Measurements from ENCODE around the gene RBM15. TPM values are rescaled to one million over a fixed set of nuclear protein-coding genes. Genes with fewer than 3 reads are reported as not detected.
A peak's percentile ranks its signal among the peaks of the same experiment; 100 is the strongest.

RBM15 gene
- total and polyA plus RNA-seq, 2 donors from 2014 or later: 2.2 to 27.8 TPM

DNA sequence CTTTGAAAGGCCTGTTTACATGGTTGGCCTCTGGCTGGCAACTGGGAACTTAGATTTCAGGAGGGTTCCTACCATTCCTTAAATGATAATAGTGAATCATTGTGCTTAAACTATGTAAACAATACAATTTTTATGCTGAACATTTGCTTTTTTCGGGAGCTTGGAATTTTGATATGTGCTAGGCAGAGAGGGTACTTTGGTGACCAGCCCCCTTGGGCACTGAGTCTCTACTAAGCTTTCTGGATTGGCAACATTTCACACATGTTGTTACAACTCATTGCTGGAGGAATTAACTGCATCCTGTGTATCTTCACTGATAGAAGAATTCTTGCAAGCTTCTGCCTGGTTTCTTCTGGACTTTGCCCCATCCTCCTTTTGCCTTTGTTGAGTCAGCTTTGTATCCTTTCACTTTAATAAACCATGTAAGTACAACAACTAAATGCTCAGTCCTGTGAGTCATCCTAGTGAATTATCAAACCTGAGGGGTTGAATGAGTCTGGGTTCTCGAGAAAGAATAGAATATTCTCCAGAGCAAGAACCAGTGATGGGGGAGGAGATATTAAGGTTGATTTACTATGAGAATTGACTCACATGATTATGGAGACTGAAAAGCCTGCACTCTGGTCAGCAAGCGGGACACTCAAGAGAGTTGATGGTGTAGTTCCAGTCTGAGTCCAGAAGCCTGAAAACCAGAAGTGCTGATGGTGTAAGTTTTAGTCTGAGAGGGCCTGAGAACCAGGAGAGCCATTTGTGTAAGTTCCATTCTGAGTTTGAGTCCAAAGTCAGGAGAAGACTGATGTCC lies 54.7 kb downstream of the RBM15 start:
- H3K4me3 ChIP-seq (ENCODE audit: low read length in 3 of 3): peak overlapping the region in 1 of 3 donors; percentile 30
- TF ChIP-seq, protein P1, sequence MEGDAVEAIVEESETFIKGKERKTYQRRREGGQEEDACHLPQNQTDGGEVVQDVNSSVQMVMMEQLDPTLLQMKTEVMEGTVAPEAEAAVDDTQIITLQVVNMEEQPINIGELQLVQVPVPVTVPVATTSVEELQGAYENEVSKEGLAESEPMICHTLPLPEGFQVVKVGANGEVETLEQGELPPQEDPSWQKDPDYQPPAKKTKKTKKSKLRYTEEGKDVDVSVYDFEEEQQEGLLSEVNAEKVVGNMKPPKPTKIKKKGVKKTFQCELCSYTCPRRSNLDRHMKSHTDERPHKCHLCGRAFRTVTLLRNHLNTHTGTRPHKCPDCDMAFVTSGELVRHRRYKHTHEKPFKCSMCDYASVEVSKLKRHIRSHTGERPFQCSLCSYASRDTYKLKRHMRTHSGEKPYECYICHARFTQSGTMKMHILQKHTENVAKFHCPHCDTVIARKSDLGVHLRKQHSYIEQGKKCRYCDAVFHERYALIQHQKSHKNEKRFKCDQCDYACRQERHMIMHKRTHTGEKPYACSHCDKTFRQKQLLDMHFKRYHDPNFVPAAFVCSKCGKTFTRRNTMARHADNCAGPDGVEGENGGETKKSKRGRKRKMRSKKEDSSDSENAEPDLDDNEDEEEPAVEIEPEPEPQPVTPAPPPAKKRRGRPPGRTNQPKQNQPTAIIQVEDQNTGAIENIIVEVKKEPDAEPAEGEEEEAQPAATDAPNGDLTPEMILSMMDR (IDR thresholded peaks at IDR 0.05; ENCODE audit: borderline replicate concordance, extremely low read depth, insufficient read depth): no peak
- DNase-seq (peak in 2 of 5 donors; percentile 34 to 64), FAIRE-seq (no peak)
- no peaks in the 10 kb centered on the region for H3K9me3 ChIP-seq (ENCODE audit: control insufficient read depth in 2 of 3, insufficient read depth in 1 of 3, low read length in 3 of 3)
- H3K27ac ChIP-seq (ENCODE audit: low read depth in 2 of 2, low read length in 2 of 2): peak overlapping the region in 1 of 2 donors; percentile 24
- intact Hi-C loops (cut with DNase I): no loop called here
- peaks cover 0 to 17% (median 0%) of the 10 kb centered on the region in 3 donors for H3K4me1 ChIP-seq (ENCODE audit: control insufficient read depth in 2 of 3, insufficient read depth in 2 of 3, low read depth in 1 of 3, low read length in 3 of 3)
- H3K27me3 ChIP-seq (ENCODE audit: control insufficient read depth, insufficient read depth, low read length): no peaks in the 10 kb centered on the region
- no peaks in the 10 kb centered on the region for H3K36me3 ChIP-seq (ENCODE audit: control insufficient read depth in 2 of 3, insufficient read depth in 3 of 3, low read length in 3 of 3)
- no peak overlapping the region for H3K9ac ChIP-seq (ENCODE audit: low read length in 3 of 3)

DNA sequence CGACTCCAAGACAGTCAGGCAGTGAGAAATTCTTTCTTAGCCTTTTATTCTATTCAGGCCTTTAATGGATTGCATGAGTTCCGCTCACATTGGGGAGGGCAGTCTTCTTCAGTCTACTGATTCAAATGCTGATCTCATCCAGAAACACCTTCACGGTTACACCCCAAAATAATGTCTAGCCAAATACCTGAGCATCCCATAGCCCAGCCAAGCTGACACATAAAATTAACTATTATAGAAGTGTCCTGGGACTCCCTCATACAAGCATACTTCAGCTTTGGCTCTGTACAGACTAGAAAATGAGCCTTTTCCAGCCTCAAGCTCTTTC lies 55.3 kb downstream of the RBM15 start:
- FAIRE-seq (no peak), DNase-seq (no peak)
- TF ChIP-seq, protein P1 (IDR thresholded peaks at IDR 0.05; ENCODE audit: borderline replicate concordance, extremely low read depth, insufficient read depth): no peak
- Histone ChIP-seq H3K4me1 (ENCODE audit: control insufficient read depth in 2 of 3, insufficient read depth in 2 of 3, low read depth in 1 of 3, low read length in 3 of 3) (peaks cover 0 to 17% (median 0%) of the 10 kb centered on the region in 3 donors), H3K27me3 (ENCODE audit: control insufficient read depth, insufficient read depth, low read length) (no peaks in the 10 kb centered on the region), H3K4me3 (ENCODE audit: low read length in 3 of 3) (peak overlapping the region in 1 of 3 donors; percentile 30), H3K36me3 (ENCODE audit: control insufficient read depth in 2 of 3, insufficient read depth in 3 of 3, low read length in 3 of 3) (no peaks in the 10 kb centered on the region), H3K9ac (ENCODE audit: low read length in 3 of 3) (no peak overlapping the region), H3K27ac (ENCODE audit: low read depth in 2 of 2, low read length in 2 of 2) (peak overlapping the region in 1 of 2 donors; percentile 24), H3K9me3 (ENCODE audit: control insufficient read depth in 2 of 3, insufficient read depth in 1 of 3, low read length in 3 of 3) (no peaks in the 10 kb centered on the region)
- intact Hi-C loops (cut with DNase I): no loop called here

Other genes with a start within 250 kb of the RBM15 start
- gene UBL4B, start 226.9 kb upstream of the RBM15 start, total RNA-seq: not detected
- not detected for gene UBL4B, start 226.9 kb upstream of the RBM15 start, polyA plus RNA-seq (ENCODE audit: insufficient read depth, low read depth, low replicate concordance)
- 2.3 TPM for gene SLC6A17, start 188.9 kb upstream of the RBM15 start, total RNA-seq
- gene SLC6A17, start 188.9 kb upstream of the RBM15 start, polyA plus RNA-seq (ENCODE audit: insufficient read depth, low read depth, low replicate concordance): 1.7 TPM
- gene KCNC4, start 129.1 kb upstream of the RBM15 start, total RNA-seq: 52.9 TPM
- 12.9 TPM for gene KCNC4, start 129.1 kb upstream of the RBM15 start, polyA plus RNA-seq (ENCODE audit: insufficient read depth, low read depth, low replicate concordance)
- gene SLC16A4, start 51.6 kb downstream of the RBM15 start, total RNA-seq: 53.1 TPM
- gene SLC16A4, start 51.6 kb downstream of the RBM15 start, polyA plus RNA-seq (ENCODE audit: insufficient read depth, low read depth, low replicate concordance): 51.8 TPM
- 183 TPM for gene LAMTOR5, start 68.3 kb downstream of the RBM15 start, total RNA-seq
- gene LAMTOR5, start 68.3 kb downstream of the RBM15 start, polyA plus RNA-seq (ENCODE audit: insufficient read depth, low read depth, low replicate concordance): 600 TPM
- not detected for gene PROK1, start 111.8 kb downstream of the RBM15 start, total RNA-seq
- not detected for gene PROK1, start 111.8 kb downstream of the RBM15 start, polyA plus RNA-seq (ENCODE audit: insufficient read depth, low read depth, low replicate concordance)
- gene KCNA10, start 179.8 kb downstream of the RBM15 start, total RNA-seq: not detected
- gene KCNA10, start 179.8 kb downstream of the RBM15 start, polyA plus RNA-seq (ENCODE audit: insufficient read depth, low read depth, low replicate concordance): not detected

Measured in kidney (tissue), 14 donors.